ENCODE measurements around the gene DLG2.

DNA sequence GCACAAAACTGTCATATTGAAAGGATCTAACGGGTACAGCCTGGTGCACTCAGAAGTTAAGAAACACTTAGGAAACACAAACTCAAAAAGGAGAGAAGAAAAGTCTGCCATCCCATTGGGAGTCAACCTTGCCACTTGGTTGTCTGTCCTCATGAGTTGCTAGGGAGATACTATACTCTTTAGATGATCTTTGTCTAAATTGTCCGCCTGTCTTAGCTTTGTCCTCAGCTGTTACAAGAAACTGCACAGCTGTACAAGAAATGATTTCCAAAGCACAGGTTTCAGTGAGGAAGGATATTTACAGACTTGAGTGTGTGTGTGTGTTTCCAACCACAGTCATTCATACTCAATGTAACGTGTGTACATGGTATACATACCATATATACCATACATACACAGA lies 2171.8 kb downstream of the DLG2 start:
- no peak for TF ChIP-seq CTCF (IDR thresholded peaks at IDR 0.05)
- TF ChIP-seq EP300 (IDR thresholded peaks at IDR 0.05): no peak
- no peak for TF ChIP-seq POLR2A (IDR thresholded peaks at IDR 0.05)
- TF ChIP-seq POLR2AphosphoS5 (IDR thresholded peaks at IDR 0.05): no peak

Data from suprapubic skin (tissue), 4 donors.